Mesenchymal stem cell (in vitro differentiated cells and primary cell): ENCODE data around the gene GPR34.
A peak's percentile ranks its signal among the peaks of the same experiment; 100 is the strongest.

Experiments used
- DNase-seq: peaks from one replicate; pipeline ENCODE4 v3.0.0-alpha.2; 2013
- H2AFZ ChIP-seq: one replicate; pipeline ENCODE4 v1.6.1; 2013; ENCODE audit warnings: low read depth, mild to moderate bottlenecking, control low read depth, inconsistent platforms, low read length, moderate library complexity
- H2AK5ac ChIP-seq: 2 replicates; pipeline ENCODE4 v1.6.1; 2013; ENCODE audit warnings: low read length, moderate library complexity, mild to moderate bottlenecking, inconsistent platforms; ENCODE audit not compliant: severe bottlenecking
- H2BK120ac ChIP-seq: one replicate; pipeline ENCODE4 v1.6.1; 2013; ENCODE audit warnings: low read depth, mild to moderate bottlenecking, inconsistent platforms, low read length, moderate library complexity
- H2BK12ac ChIP-seq, 2 experiments: one replicate each; pipeline ENCODE4 v1.6.1; 2013; ENCODE audit warnings: inconsistent platforms in 2 of 2, low read length in 2 of 2, mild to moderate bottlenecking in 2 of 2, moderate library complexity in 2 of 2, control low read depth in 1 of 2
- H2BK15ac ChIP-seq: one replicate; pipeline ENCODE4 v1.6.1; 2013; ENCODE audit warnings: mild to moderate bottlenecking, low read depth, inconsistent platforms; ENCODE audit not compliant: poor library complexity, severe bottlenecking
- H2BK5ac ChIP-seq: 2 replicates; pipeline ENCODE4 v1.6.1; 2013; ENCODE audit warnings: low read depth, mild to moderate bottlenecking, low read length, control low read depth, inconsistent platforms; ENCODE audit not compliant: poor library complexity, severe bottlenecking
- H3K14ac ChIP-seq, 2 experiments: one replicate each; pipeline ENCODE4 v1.6.1; 2013; ENCODE audit warnings: inconsistent platforms in 2 of 2, low read length in 2 of 2, control low read depth in 1 of 2, mild to moderate bottlenecking in 1 of 2, moderate library complexity in 1 of 2
- H3K18ac ChIP-seq, 2 experiments: one replicate each; pipeline ENCODE4 v1.6.1; 2013; ENCODE audit warnings: inconsistent platforms in 2 of 2, low read length in 2 of 2, control low read depth in 1 of 2, low read depth in 1 of 2, mild to moderate bottlenecking in 1 of 2
- H3K23ac ChIP-seq, 2 experiments: one replicate each; pipeline ENCODE4 v1.6.1; 2013; ENCODE audit warnings: inconsistent platforms in 2 of 2, low read length in 2 of 2, mild to moderate bottlenecking in 2 of 2, moderate library complexity in 2 of 2, control low read depth in 1 of 2
- H3K27ac ChIP-seq: 2 replicates; pipeline ENCODE4 v1.5.1; 2013; ENCODE audit warnings: mild to moderate bottlenecking, moderate library complexity, low read length, control low read depth, inconsistent platforms; ENCODE audit not compliant: poor library complexity, severe bottlenecking
- H3K27me3 ChIP-seq, 2 experiments: 2 replicates each; pipeline versions ENCODE4 v1.6.1 to v1.7.0; 2013; ENCODE audit warnings: low read length in 2 of 2, mild to moderate bottlenecking in 2 of 2, moderate library complexity in 2 of 2, control low read depth in 1 of 2, inconsistent platforms in 1 of 2; ENCODE audit not compliant: control insufficient read depth in 1 of 2, insufficient read depth in 1 of 2
- H3K36me3 ChIP-seq, 2 experiments: 2 replicates each; pipeline versions ENCODE4 v1.6.1 to v1.7.0; 2013; ENCODE audit warnings: low read length in 2 of 2, control low read depth in 1 of 2, inconsistent platforms in 1 of 2, low read depth in 1 of 2, mild to moderate bottlenecking in 1 of 2; ENCODE audit not compliant: insufficient read depth in 2 of 2, control insufficient read depth in 1 of 2
- H3K4ac ChIP-seq, 2 experiments: one replicate each; pipeline ENCODE4 v1.6.1; 2013; ENCODE audit warnings: inconsistent platforms in 2 of 2, low read length in 2 of 2, mild to moderate bottlenecking in 2 of 2, moderate library complexity in 2 of 2, control low read depth in 1 of 2, low read depth in 1 of 2
- H3K4me1 ChIP-seq: 2 replicates; pipeline ENCODE4 v1.6.1; 2013; ENCODE audit warnings: low read depth, low read length, control low read depth; ENCODE audit not compliant: control insufficient read depth, insufficient read depth
- H3K4me2 ChIP-seq: 2 replicates; pipeline ENCODE4 v1.6.1; 2013; ENCODE audit warnings: low read length, mild to moderate bottlenecking, inconsistent platforms; ENCODE audit not compliant: poor library complexity, severe bottlenecking
- H3K4me3 ChIP-seq, 2 experiments: 2 replicates each; pipeline versions ENCODE4 v1.5.1 to v1.7.0; 2013; ENCODE audit warnings: low read length in 2 of 2, mild to moderate bottlenecking in 2 of 2, control low read depth in 1 of 2, low read depth in 1 of 2; ENCODE audit not compliant: insufficient read depth in 1 of 2
- H3K79me1 ChIP-seq: replicated peaks from 2 replicates; pipeline ENCODE4 v1.6.1; 2013; ENCODE audit warnings: mild to moderate bottlenecking, control low read depth, low read length, inconsistent platforms; ENCODE audit not compliant: poor library complexity, severe bottlenecking
- H3K9ac ChIP-seq: 2 replicates; pipeline ENCODE4 v1.7.0; 2013; ENCODE audit warnings: mild to moderate bottlenecking, low read length, moderate library complexity
- H3K9me3 ChIP-seq: 2 replicates; pipeline ENCODE4 v1.7.0; 2013; ENCODE audit warnings: mild to moderate bottlenecking, low read length; ENCODE audit not compliant: control insufficient read depth
- H4K8ac ChIP-seq: one replicate; pipeline ENCODE4 v1.6.1; 2013; ENCODE audit warnings: inconsistent platforms, mild to moderate bottlenecking, low read length, moderate library complexity
- H4K91ac ChIP-seq: one replicate; pipeline ENCODE4 v1.6.1; 2013; ENCODE audit warnings: mild to moderate bottlenecking, low read length, inconsistent platforms
- WGBS: methylation state at CpG from one replicate; pipeline ENCODE4 v1.1.7; 2013; ENCODE audit warnings: mixed read lengths; 5-methylcytosine and 5-hydroxymethylcytosine counted together

GPR34 gene

GRCh38 chrX:41665686-41666085 is 23.1 kb upstream of the GPR34 start:
- Histone ChIP-seq H2AFZ (no peak overlapping the region), H3K9ac (no peak overlapping the region), H3K23ac (no peak overlapping the region), H3K4ac (no peak overlapping the region), H3K4me1 (peaks cover 3% of the 10 kb centered on the region), H2BK12ac (no peak overlapping the region), H3K79me1 (peaks cover 3% of the 10 kb centered on the region), H2BK120ac (no peak overlapping the region), H3K4me3 (no peak overlapping the region), H3K27ac (peak overlapping the region; percentile 17), H2AK5ac (peak overlapping the region; percentile 59), H3K9me3 (no peaks in the 10 kb centered on the region), H3K14ac (no peak overlapping the region), H4K8ac (no peak overlapping the region), H3K18ac (no peak overlapping the region), H3K36me3 (no peaks in the 10 kb centered on the region), H3K4me2 (no peak overlapping the region), H3K27me3 (peaks cover 0 to 4% of the 10 kb centered on the region in 2 experiments), H2BK5ac (no peak overlapping the region), H2BK15ac (no peak overlapping the region), H4K91ac (no peak overlapping the region)
- no peak for DNase-seq
- WGBS = no CpG with 5 or more reads among the region's 2 CpGs

GRCh38 chrX:41666251-41666650 is 22.5 kb upstream of the GPR34 start:
- Histone ChIP-seq H2AK5ac (no peak overlapping the region), H3K4me2 (no peak overlapping the region), H2BK5ac (no peak overlapping the region), H3K4ac (no peak overlapping the region), H3K14ac (no peak overlapping the region), H2AFZ (no peak overlapping the region), H3K4me1 (peaks cover 3% of the 10 kb centered on the region), H3K79me1 (peaks cover 3% of the 10 kb centered on the region), H2BK120ac (no peak overlapping the region), H2BK15ac (no peak overlapping the region), H3K18ac (no peak overlapping the region), H3K27me3 (peaks cover 0 to 4% of the 10 kb centered on the region in 2 experiments), H3K4me3 (no peak overlapping the region), H3K36me3 (no peaks in the 10 kb centered on the region), H3K27ac (no peak overlapping the region), H3K9ac (no peak overlapping the region), H3K23ac (no peak overlapping the region), H4K8ac (no peak overlapping the region), H3K9me3 (no peaks in the 10 kb centered on the region), H2BK12ac (no peak overlapping the region), H4K91ac (no peak overlapping the region)
- no CpG with 5 or more reads among the region's 1 CpG for WGBS
- no peak for DNase-seq

GRCh38 chrX:41667631-41668030 is 21.1 kb upstream of the GPR34 start:
- WGBS = 100% methylated on average over 1 of the region's 3 CpGs
- H3K4me3 ChIP-seq = no peak overlapping the region
- H3K27ac ChIP-seq = no peak overlapping the region
- peaks cover 0 to 6% of the 10 kb centered on the region in 2 experiments for H3K27me3 ChIP-seq
- H2AK5ac ChIP-seq = no peak overlapping the region
- no peak overlapping the region for H4K91ac ChIP-seq
- no peaks in the 10 kb centered on the region for H3K9me3 ChIP-seq
- H2BK5ac ChIP-seq = no peak overlapping the region
- H4K8ac ChIP-seq = no peak overlapping the region
- H3K79me1 ChIP-seq = peaks cover 3% of the 10 kb centered on the region
- no peak overlapping the region for H2AFZ ChIP-seq
- no peak overlapping the region for H3K14ac ChIP-seq
- no peak overlapping the region for H3K4ac ChIP-seq
- no peak for DNase-seq
- no peaks in the 10 kb centered on the region for H3K36me3 ChIP-seq
- H2BK15ac ChIP-seq = no peak overlapping the region
- no peak overlapping the region for H2BK120ac ChIP-seq
- H3K4me2 ChIP-seq = no peak overlapping the region
- H3K9ac ChIP-seq = no peak overlapping the region
- no peak overlapping the region for H3K23ac ChIP-seq
- H3K4me1 ChIP-seq = peaks cover 3% of the 10 kb centered on the region
- no peak overlapping the region for H3K18ac ChIP-seq
- no peak overlapping the region for H2BK12ac ChIP-seq

DNA sequence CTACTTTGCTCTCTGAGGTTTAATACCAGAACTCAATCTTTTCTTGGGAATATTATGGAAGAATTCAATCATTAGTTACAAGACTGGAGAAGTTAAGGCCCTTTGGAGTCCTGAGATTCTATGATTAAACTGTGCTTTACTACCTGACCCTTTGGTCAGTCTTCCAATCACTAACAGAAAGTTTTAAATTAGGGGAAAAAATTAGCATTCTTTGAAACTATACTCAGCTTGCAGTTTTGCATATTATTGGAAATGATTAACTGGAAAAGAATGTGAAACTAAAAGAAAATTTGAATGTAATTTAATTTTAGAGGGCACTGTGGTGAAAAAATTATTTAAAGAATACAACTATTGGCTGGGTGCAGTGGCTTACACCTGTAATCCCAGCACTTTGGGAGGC is 18.7 kb upstream of the GPR34 start:
- Histone ChIP-seq H2BK12ac (no peak overlapping the region), H4K91ac (no peak overlapping the region), H3K4me3 (no peak overlapping the region), H3K27me3 (peaks cover 0 to 8% of the 10 kb centered on the region in 2 experiments), H3K79me1 (peaks cover 3% of the 10 kb centered on the region), H3K18ac (no peak overlapping the region), H3K4me1 (peaks cover 2% of the 10 kb centered on the region), H2AFZ (no peak overlapping the region), H3K27ac (peak overlapping the region; percentile 23), H3K23ac (no peak overlapping the region), H2BK120ac (no peak overlapping the region), H3K4ac (no peak overlapping the region), H3K4me2 (no peak overlapping the region), H2AK5ac (no peak overlapping the region), H2BK15ac (no peak overlapping the region), H3K9me3 (no peaks in the 10 kb centered on the region), H3K9ac (no peak overlapping the region), H3K36me3 (no peaks in the 10 kb centered on the region), H2BK5ac (no peak overlapping the region), H3K14ac (no peak overlapping the region), H4K8ac (no peak overlapping the region)
- no peak for DNase-seq
